ENCODE measurements around the gene DLG3.

Gene DLG3

GRCh38 chrX:70525733-70526132 lies 81.1 kb downstream of the DLG3 start:
- DNase-seq: peak in 2 of 3 experiments; percentile 7 to 19

DNA sequence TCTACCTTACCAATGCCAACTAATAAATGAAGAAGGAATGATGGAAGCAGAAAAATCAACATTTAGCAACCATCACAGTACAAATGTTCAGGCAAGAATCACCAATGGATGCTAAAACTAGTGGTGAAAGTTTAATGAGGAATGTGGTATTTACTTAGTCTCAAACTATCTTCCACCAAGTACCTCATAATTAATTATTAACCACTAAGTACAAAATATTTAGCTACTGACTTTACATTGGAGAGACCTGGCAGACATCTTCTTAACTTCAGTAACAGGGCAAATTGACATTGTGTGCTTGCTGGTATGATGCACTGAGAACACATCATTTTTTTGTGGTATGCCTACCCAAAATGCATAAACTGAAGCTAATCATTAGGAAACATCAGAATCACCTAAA lies 82.4 kb downstream of the DLG3 start:
- DNase-seq: no peak

GRCh38 chrX:70527610-70528345 lies 83.1 kb downstream of the DLG3 start:
- DNase-seq: no peak

- no peak for DNase-seq
These were observed 90.6 kb downstream of the DLG3 start for GRCh38 chrX:70535198-70535597.

DNA sequence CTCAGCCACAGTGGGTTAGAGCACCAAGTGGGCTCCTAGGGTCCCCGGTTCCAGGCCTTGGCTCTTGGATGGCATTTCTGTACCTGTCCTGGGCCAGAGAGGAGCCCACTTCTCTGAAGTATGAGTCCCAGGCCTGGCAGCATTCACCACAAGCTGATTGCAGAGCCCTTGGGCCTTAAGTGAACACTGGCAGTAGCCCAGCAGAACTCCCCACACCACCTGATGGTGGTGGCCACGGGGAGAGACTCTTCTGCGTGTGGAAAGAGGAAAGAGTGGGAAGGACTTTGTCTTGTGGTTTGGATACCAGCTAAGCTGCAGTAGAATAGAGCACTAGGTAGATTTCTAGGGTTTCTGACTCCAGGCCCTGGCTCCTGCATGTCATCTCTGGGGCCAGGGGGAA lies 104.8 kb downstream of the DLG3 start:
- no peak for DNase-seq

- DNase-seq: no peak
These were observed 107.6 kb downstream of the DLG3 start for GRCh38 chrX:70552130-70552704.

GRCh38 chrX:70553516-70553915 lies 108.9 kb downstream of the DLG3 start:
- DNase-seq: no peak

DNA sequence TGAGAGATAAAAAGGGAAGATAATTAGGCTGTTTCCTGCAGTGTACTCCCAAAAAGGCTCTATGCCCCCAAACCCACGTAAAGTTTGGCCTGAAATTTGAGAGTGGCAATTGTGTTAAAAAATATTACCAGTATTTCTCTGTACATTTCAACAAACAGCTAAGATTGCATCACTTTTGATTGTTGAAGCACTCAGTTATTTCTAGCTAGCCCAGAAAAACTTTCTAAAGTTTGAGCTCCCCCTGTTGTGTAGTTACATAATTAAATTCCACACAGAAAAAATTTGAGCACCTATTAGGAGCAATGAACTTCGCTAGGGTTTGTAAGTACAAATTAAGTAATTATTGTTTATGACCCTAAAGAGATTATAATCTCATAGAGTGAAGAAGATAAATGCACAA lies 109.4 kb downstream of the DLG3 start:
- DNase-seq: peak in 1 of 3 experiments; percentile 28

DNA sequence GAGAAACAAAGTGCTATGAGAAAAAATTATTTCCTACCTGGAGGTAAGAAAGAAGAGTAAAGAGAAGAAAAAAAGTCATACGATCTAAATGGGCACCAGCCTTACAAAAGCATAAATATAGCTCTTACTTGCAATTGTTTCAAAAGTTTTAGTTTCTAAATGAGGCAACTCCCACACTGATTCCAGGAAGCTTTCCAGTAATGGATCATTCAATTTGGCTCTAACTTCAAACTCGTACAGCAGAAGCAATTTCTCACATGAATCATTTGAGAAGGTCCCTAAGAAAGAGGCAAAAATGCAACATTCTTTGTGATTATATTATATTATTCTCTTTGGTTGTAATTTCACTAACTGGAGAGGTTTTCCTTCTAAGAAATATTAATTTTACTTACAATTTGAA lies 109.9 kb downstream of the DLG3 start:
- DNase-seq: no peak

GRCh38 chrX:70554948-70555347 lies 110.3 kb downstream of the DLG3 start:
- no peak for DNase-seq

All from NCI-H1417 (cell line).